DMS153 treated with DMSO at 0.1 percent for 48 hours (cell line): ENCODE data around the gene TRIM43B.
"Not testable (repeated sequence)": the region's sequence is repeated elsewhere in the genome, so short reads cannot be mapped to it uniquely, and the experiment has no call there.

Source experiments
- DNase-seq: peaks from one replicate; lab custom pipeline; 2025; ENCODE audit not compliant: unreplicated experiment; lab: John Stamatoyannopoulos, UW

Gene TRIM43B

GRCh38 chr2:95434507-95435076 lies 50.0 kb downstream of the TRIM43B start:
- DNase-seq, result not testable (repeated sequence)

GRCh38 chr2:95433973-95434372 lies 50.6 kb downstream of the TRIM43B start:
- DNase-seq, result not testable (repeated sequence)

GRCh38 chr2:95433373-95433772 lies 51.2 kb downstream of the TRIM43B start:
- not testable (repeated sequence) for DNase-seq

GRCh38 chr2:95429748-95430467 lies 54.6 kb downstream of the TRIM43B start:
- not testable (repeated sequence) for DNase-seq

- not testable (repeated sequence) for DNase-seq
These were observed 57.2 kb downstream of the TRIM43B start for GRCh38 chr2:95427196-95427867.
